Liver (tissue), 9 donors: ENCODE results near the gene CYSRT1. TPM values are rescaled to one million over a fixed set of nuclear protein-coding genes. Genes with fewer than 3 reads are reported as not detected.

Experiments
- DNase-seq: peaks from one replicate; pipeline ENCODE4 v3.0.0-alpha.2; 2017; ENCODE audit warnings: low spot score
- H3K27ac ChIP-seq, 2 donors: one replicate each; pipeline ENCODE4 v1.7.0; 2013; ENCODE audit warnings: inconsistent platforms in 2 of 2, low read length in 2 of 2, control low read depth in 1 of 2, low read depth in 1 of 2, mild to moderate bottlenecking in 1 of 2
- H3K27me3 ChIP-seq, 4 donors: one replicate each; pipeline versions ENCODE4 v1.6.1 to v1.7.0; 2013; ENCODE audit warnings: low read length in 3 of 4, inconsistent platforms in 1 of 4, mild to moderate bottlenecking in 1 of 4, moderate library complexity in 1 of 4; ENCODE audit not compliant: control insufficient read depth in 4 of 4, insufficient read depth in 4 of 4
- H3K36me3 ChIP-seq, 4 donors: one replicate each; pipeline versions ENCODE4 v1.6.1 to v1.7.0; 2013; ENCODE audit warnings: low read length in 3 of 4, mild to moderate bottlenecking in 3 of 4, low read depth in 1 of 4, moderate library complexity in 1 of 4; ENCODE audit not compliant: control insufficient read depth in 4 of 4, insufficient read depth in 3 of 4
- H3K4me1 ChIP-seq, 4 donors: one replicate each; pipeline versions ENCODE4 v1.6.1 to v1.7.0; 2013; ENCODE audit warnings: low read length in 3 of 4, mild to moderate bottlenecking in 3 of 4, moderate library complexity in 1 of 4; ENCODE audit not compliant: control insufficient read depth in 4 of 4, insufficient read depth in 4 of 4
- H3K4me3 ChIP-seq, 3 donors: one replicate each; pipeline versions ENCODE4 v1.6.1 to v1.7.0; 2013; ENCODE audit warnings: low read length in 3 of 3, control low read depth in 1 of 3, low read depth in 1 of 3, mild to moderate bottlenecking in 1 of 3
- H3K9ac ChIP-seq, 2 donors: one replicate each; pipeline ENCODE4 v1.7.0; 2013; ENCODE audit warnings: low read length in 2 of 2, mild to moderate bottlenecking in 2 of 2, moderate library complexity in 2 of 2, control low read depth in 1 of 2, low read depth in 1 of 2
- H3K9me3 ChIP-seq, 4 donors: one replicate each; pipeline versions ENCODE4 v1.6.1 to v1.7.0; 2013; ENCODE audit warnings: low read length in 3 of 4; ENCODE audit not compliant: control insufficient read depth in 4 of 4
- ATF3 ChIP-seq: IDR thresholded peaks from 2 replicates; pipeline ENCODE4 v1.6.1; 2016; ENCODE audit warnings: antibody characterized with exemption
- EGR1 ChIP-seq, 2 donors: IDR thresholded peaks; 2 replicates each; pipeline ENCODE4 v1.6.1; 2016 to 2018; ENCODE audit warnings: antibody characterized with exemption in 2 of 2, low read depth in 2 of 2
- FOXA1 ChIP-seq: IDR thresholded peaks from 2 replicates; pipeline ENCODE4 v1.6.1; 2016; ENCODE audit warnings: antibody characterized with exemption
- FOXA2 ChIP-seq: IDR thresholded peaks from 2 replicates; pipeline ENCODE4 v1.6.1; 2016; ENCODE audit warnings: antibody characterized with exemption
- GABPA ChIP-seq, 2 donors: IDR thresholded peaks in 1 of 2; conservative IDR thresholded peaks in 1 of 2; 2 replicates each; pipeline ENCODE4 v1.6.1; 2016; ENCODE audit warnings: antibody characterized with exemption in 2 of 2, mild to moderate bottlenecking in 1 of 2, moderate library complexity in 1 of 2
- HNF4A ChIP-seq, 2 donors: conservative IDR thresholded peaks; 2 replicates each; pipeline ENCODE4 v1.6.1; 2016; ENCODE audit warnings: antibody characterized with exemption in 2 of 2, mild to moderate bottlenecking in 2 of 2
- HNF4G ChIP-seq: IDR thresholded peaks from 2 replicates; pipeline ENCODE4 v1.6.1; 2016; ENCODE audit warnings: antibody characterized with exemption
- JUND ChIP-seq, 2 donors: IDR thresholded peaks; 2 replicates each; pipeline ENCODE4 v1.6.1; 2016; ENCODE audit warnings: antibody characterized with exemption in 2 of 2
- MAX ChIP-seq: IDR thresholded peaks from 2 replicates; pipeline ENCODE4 v1.6.1; 2016; ENCODE audit warnings: antibody characterized with exemption
- NR2F2 ChIP-seq: IDR thresholded peaks from 2 replicates; pipeline ENCODE4 v1.6.1; 2016; ENCODE audit warnings: antibody characterized with exemption
- RAD21 ChIP-seq, 2 donors: IDR thresholded peaks; 2 replicates each; pipeline ENCODE4 v1.6.1; 2016; ENCODE audit warnings: antibody characterized with exemption in 2 of 2, mild to moderate bottlenecking in 2 of 2
- REST ChIP-seq: IDR thresholded peaks from 2 replicates; pipeline ENCODE4 v1.6.1; 2016; ENCODE audit warnings: antibody characterized with exemption, mild to moderate bottlenecking
- RXRA ChIP-seq, 2 donors: IDR thresholded peaks; 2 replicates each; pipeline ENCODE4 v1.6.1; 2017 to 2018; ENCODE audit warnings: antibody characterized with exemption in 2 of 2, mild to moderate bottlenecking in 1 of 2
- SP1 ChIP-seq: IDR thresholded peaks from 2 replicates; pipeline ENCODE4 v1.6.1; 2018; ENCODE audit warnings: antibody characterized with exemption, mild to moderate bottlenecking
- TAF1 ChIP-seq: conservative IDR thresholded peaks from 2 replicates; pipeline ENCODE4 v1.6.1; 2016; ENCODE audit warnings: antibody characterized with exemption, mild to moderate bottlenecking
- YY1 ChIP-seq: IDR thresholded peaks from 2 replicates; pipeline ENCODE4 v1.6.1; 2016; ENCODE audit warnings: antibody characterized with exemption, mild to moderate bottlenecking
- ZBTB33 ChIP-seq: IDR thresholded peaks from 2 replicates; pipeline ENCODE4 v1.6.1; 2016; ENCODE audit warnings: antibody characterized with exemption
- WGBS: extraction: QIAGEN DNeasy Blood & Tissue Kit; methylation state at CpG from one replicate; pipeline ENCODE4 v1.1.7; 2013; 5-methylcytosine and 5-hydroxymethylcytosine counted together
- polyA plus RNA-seq, 2 donors: library from polyadenylated mRNA; stranded (reverse) in 1 of 2; unstranded in 1 of 2; fragments of 200-250 nt in 1 of 2; fragments of >200 nt in 1 of 2; fragmentation: Nextera tagmentation in 1 of 2; extraction: Ambion mirVana in 1 of 2; gene quantifications; one replicate each; pipeline versions ENCODE4 v1.2.1 to v1.2.3, GENCODE V29; 2013 to 2015
- total RNA-seq, 2 donors: library from RNA; depleted of rRNA; stranded (reverse); fragments of >200 nt; gene quantifications; one replicate each; pipeline ENCODE4 v1.2.3, GENCODE V29; 2014
- donor health status: healthy.
- donor health status: healthy.
- donor health status: healthy.
- donor health status: healthy.
- donor health status: healthy.

Gene CYSRT1
- total and polyA plus RNA-seq, 4 donors, result 0.14 to 0.50 (median 0.20) TPM

GRCh38 chr9:137178939-137179630, 45.9 kb upstream of the CYSRT1 start:
- Histone ChIP-seq H3K36me3 (peaks cover 15 to 53% (median 25%) of the 10 kb centered on the region in 4 donors), H3K9ac (no peak overlapping the region), H3K4me3 (no peak overlapping the region), H3K4me1 (no peaks in the 10 kb centered on the region), H3K27me3 (no peaks in the 10 kb centered on the region), H3K9me3 (no peaks in the 10 kb centered on the region), H3K27ac (no peak overlapping the region)
- 91% methylated on average over 19 of the region's 19 CpGs for WGBS
- no peak for TF ChIP-seq ATF3
- no peak for TF ChIP-seq TAF1
- TF ChIP-seq ZBTB33, result no peak
- TF ChIP-seq EGR1 (IDR thresholded peaks at IDR 0.05; ENCODE audit: low read depth in 2 of 2), result no peak
- no peak for TF ChIP-seq RAD21 (IDR thresholded peaks at IDR 0.05)
- TF ChIP-seq GABPA (IDR thresholded peaks at IDR 0.05 in 1 of 2, conservative IDR thresholded peaks at IDR 0.05 in 1 of 2), result no peak
- TF ChIP-seq YY1, result no peak
- TF ChIP-seq MAX, result no peak
- TF ChIP-seq FOXA2, result no peak
- no peak for TF ChIP-seq FOXA1
- TF ChIP-seq NR2F2, result no peak
- no peak for TF ChIP-seq HNF4A (conservative IDR thresholded peaks at IDR 0.05)
- no peak for TF ChIP-seq HNF4G
- TF ChIP-seq JUND (IDR thresholded peaks at IDR 0.05), result no peak
- TF ChIP-seq RXRA (IDR thresholded peaks at IDR 0.05), result no peak
- TF ChIP-seq SP1, result no peak
- TF ChIP-seq REST, result no peak
- no peak for DNase-seq

- Histone ChIP-seq H3K36me3 (peaks cover 15 to 59% (median 27%) of the 10 kb centered on the region in 4 donors), H3K9me3 (no peaks in the 10 kb centered on the region), H3K27me3 (no peaks in the 10 kb centered on the region), H3K27ac (no peak overlapping the region), H3K4me3 (no peak overlapping the region), H3K4me1 (no peaks in the 10 kb centered on the region), H3K9ac (no peak overlapping the region)
- no peak for TF ChIP-seq EGR1 (IDR thresholded peaks at IDR 0.05; ENCODE audit: low read depth in 2 of 2)
- no peak for TF ChIP-seq RAD21 (IDR thresholded peaks at IDR 0.05)
- TF ChIP-seq RXRA (IDR thresholded peaks at IDR 0.05), result no peak
- no peak for TF ChIP-seq HNF4G
- TF ChIP-seq NR2F2, result no peak
- DNase-seq, result no peak
- WGBS, result 97% methylated on average over 17 of the region's 17 CpGs
Measured at GRCh38 chr9:137179761-137180160, 45.2 kb upstream of the CYSRT1 start.
